Psoas muscle (tissue), 8 donors: ENCODE results near the gene GH2. TPM values are rescaled to one million over a fixed set of nuclear protein-coding genes. Genes with fewer than 3 reads are reported as not detected.
"Not testable (repeated sequence)": the region's sequence is repeated elsewhere in the genome, so short reads cannot be mapped to it uniquely, and the experiment has no call there.

Source experiments
- ATAC-seq, 4 donors: fragments of 200-7000 bp; cut with Tn5 transposase; one replicate each; pipeline ENCODE4 v1.9.1; 2020; ENCODE audit warnings: moderate library complexity in 3 of 4, mild to moderate bottlenecking in 2 of 4
- DNase-seq, 2 donors: peaks; one replicate each; pipeline ENCODE4 v3.0.0-alpha.2; 2020
- H3K27ac ChIP-seq: fragments of 200-600 bp; one replicate; pipeline ENCODE4 v1.8.0; 2022
- H3K27me3 ChIP-seq, 3 donors: fragments of 200-600 bp in 1 of 3; one replicate each; pipeline versions ENCODE4 v1.6.1 to v1.8.0; 2013 to 2022; ENCODE audit warnings: low read length in 2 of 3, mild to moderate bottlenecking in 2 of 3, moderate library complexity in 1 of 3; ENCODE audit not compliant: insufficient read depth in 3 of 3
- H3K36me3 ChIP-seq, 2 donors: fragments of 200-600 bp in 1 of 2; one replicate each; pipeline versions ENCODE4 v1.6.1 to v1.8.0; 2013 to 2022; ENCODE audit warnings: low read depth in 1 of 2, mild to moderate bottlenecking in 1 of 2, moderate library complexity in 1 of 2; ENCODE audit not compliant: insufficient read depth in 1 of 2
- H3K4me1 ChIP-seq: fragments of 200-600 bp; one replicate; pipeline ENCODE4 v1.8.0; 2022
- H3K4me3 ChIP-seq: fragments of 200-600 bp; one replicate; pipeline ENCODE4 v1.8.0; 2022; ENCODE audit warnings: mild to moderate bottlenecking
- H3K9me3 ChIP-seq: fragments of 200-600 bp; one replicate; pipeline ENCODE4 v1.8.0; 2022
- CTCF ChIP-seq: fragments of 200-600 bp; IDR thresholded peaks from one replicate; pipeline ENCODE4 v1.8.0; 2022; ENCODE audit warnings: antibody characterized with exemption
- WGBS, 3 donors: extraction: QIAGEN DNeasy Blood & Tissue Kit; methylation state at CpG; one replicate each; pipeline versions ENCODE4 v1.1.6 to v1.1.7; 2013; 5-methylcytosine and 5-hydroxymethylcytosine counted together
- intact Hi-C, 2 donors: fragments of 100-400 bp; cut with DNase I; formaldehyde crosslinking; loops; one replicate each; pipeline versions ENCODE4 v1.11.0 to v1.14.2; 2022
- polyA plus RNA-seq, 3 donors: library from polyadenylated mRNA; stranded (reverse); fragments of 200-250 nt; gene quantifications; one replicate each; pipeline ENCODE4 v1.2.3, GENCODE V29; 2013
- total RNA-seq, 4 donors: library from RNA; stranded (reverse); fragmentation: NEBNext Ultra II Directional in 2 of 4; extraction: Animal tissue kit (Norgen Biotek cat#: 25700) in 2 of 4; gene quantifications; one replicate each; pipeline versions ENCODE4 v1.2.1 to v1.2.4, GENCODE V29; 2021 to 2023
- donor health status: healthy with polysubstance abuse.
- donor health status: DM: no; HTN: no; CAD: no; lungs with moderate emphysema.
- donor health status: Bipolar disorder and iron deficiency.
- donor health status: healthy.
- donor health status: DM: yes; HTN: yes; CAD: no.
- donor health status: DM: no; HTN: no; CAD: no.
- donor health status: DM: no; HTN: no; CAD: no.
- donor health status: DM: yes; HTN: yes; CAD: no.

Gene GH2
- total and polyA plus RNA-seq, 7 donors: not detected

GRCh38 chr17:63914471-63914870, 32.7 kb upstream of the GH2 start:
- H3K9me3 ChIP-seq: no peaks in the 10 kb centered on the region
- no peak overlapping the region for H3K4me3 ChIP-seq
- TF ChIP-seq CTCF: no peak
- H3K4me1 ChIP-seq: no peaks in the 10 kb centered on the region
- no peak overlapping the region for H3K27ac ChIP-seq
- no peak for DNase-seq
- 88 to 93% (median 92%) methylated on average over 7 of the region's 7 CpGs for WGBS, 3 donors
- no peak for ATAC-seq
- intact Hi-C loops: loop anchor here (5.0 to 10.0 kb wide), 3 partner anchors 113 to 220 kb away; partner anchors contain the start of gene ERN1 (in 2 of the 2)
- H3K36me3 ChIP-seq: no peaks in the 10 kb centered on the region
- no peaks in the 10 kb centered on the region for H3K27me3 ChIP-seq

- H3K27ac ChIP-seq: no peak overlapping the region
- no peaks in the 10 kb centered on the region for H3K4me1 ChIP-seq
- no peaks in the 10 kb centered on the region for H3K36me3 ChIP-seq
- no peak for DNase-seq
- no peaks in the 10 kb centered on the region for H3K9me3 ChIP-seq
- no peak overlapping the region for H3K4me3 ChIP-seq
- whole genome bisulfite sequencing, 3 donors: 36 to 56% (median 42%) methylated on average over 6 to 8 of the region's 8 CpGs
- intact Hi-C loops: loop anchor here (5.0 to 10.0 kb wide), 3 partner anchors 116 to 223 kb away; partner anchors contain the start of gene ERN1 (in 2 of the 2)
- H3K27me3 ChIP-seq: no peaks in the 10 kb centered on the region
- peak; percentile 81 to 89 (median 82) for ATAC-seq
- TF ChIP-seq CTCF: peak; percentile 84
These were observed 29.9 kb upstream of the GH2 start for GRCh38 chr17:63911657-63912100.

- no peak for TF ChIP-seq CTCF
- intact Hi-C loops: loop anchor here (5.0 to 10.0 kb wide), 3 partner anchors 116 to 224 kb away; partner anchors contain the start of gene ERN1 (in 2 of the 2)
- WGBS, 3 donors: 67 to 78% (median 70%) methylated on average over 15 of the region's 15 CpGs
These were observed 29.4 kb upstream of the GH2 start, which contains the start of gene CSHL1 for GRCh38 chr17:63911041-63911635. Gene CSHL1 (minus strand): TSS chr17:63911258. CDS start chr17:63911196, 62 bp downstream.

GRCh38 chr17:63910096-63910495, 28.4 kb upstream of the GH2 start:
- no peak for TF ChIP-seq CTCF
- intact Hi-C loops: loop anchor here (5.0 to 10.0 kb wide), 3 partner anchors 117 to 225 kb away; partner anchors contain the start of gene ERN1 (in 2 of the 2)
- Histone ChIP-seq H3K27ac (no peak overlapping the region), H3K4me1 (no peaks in the 10 kb centered on the region), H3K27me3 (no peaks in the 10 kb centered on the region), H3K36me3 (no peaks in the 10 kb centered on the region), H3K4me3 (no peak overlapping the region), H3K9me3 (no peaks in the 10 kb centered on the region)
- ATAC-seq (no peak), DNase-seq (no peak)
- 81 to 87% (median 83%) methylated on average over 14 of the region's 14 CpGs for WGBS, 3 donors

More at GRCh38 chr17:63911041-63911635, 29.4 kb upstream of the GH2 start, which contains the start of gene CSHL1:
- Histone ChIP-seq H3K36me3 (no peaks in the 10 kb centered on the region), H3K27me3 (no peaks in the 10 kb centered on the region), H3K4me1 (no peaks in the 10 kb centered on the region), H3K27ac (no peak within 1 kb of the TSS), H3K9me3 (no peaks in the 10 kb centered on the region), H3K4me3 (no peak within 1 kb of the TSS)
- ATAC-seq: no peak
- no peak for DNase-seq

- H3K27me3 ChIP-seq, DNase-seq, ATAC-seq, intact Hi-C loops, H3K4me3 ChIP-seq, H3K36me3 ChIP-seq, H3K4me1 ChIP-seq, H3K27ac ChIP-seq, H3K9me3 ChIP-seq: not testable (repeated sequence)
- 91 to 95% (median 93%) methylated on average over 9 to 10 of the region's 10 CpGs for WGBS, 3 donors
These were observed 27.8 kb upstream of the GH2 start for GRCh38 chr17:63909586-63909985.
